Subcutaneous abdominal adipose tissue (tissue), 5 donors: Measurements from ENCODE around the gene CLEC4M.
A peak's percentile ranks its signal among the peaks of the same experiment; 100 is the strongest.

Experiments used
- H3K27ac ChIP-seq: one replicate; pipeline ENCODE4 v1.7.0; 2013; ENCODE audit warnings: low read depth, mild to moderate bottlenecking, inconsistent platforms, low read length, moderate library complexity
- H3K27me3 ChIP-seq, 5 donors: one replicate each; pipeline ENCODE4 v1.7.0; 2013; ENCODE audit warnings: low read length in 5 of 5, inconsistent platforms in 1 of 5; ENCODE audit not compliant: control insufficient read depth in 5 of 5, insufficient read depth in 4 of 5
- H3K36me3 ChIP-seq, 5 donors: one replicate each; pipeline ENCODE4 v1.7.0; 2013; ENCODE audit warnings: low read length in 5 of 5; ENCODE audit not compliant: control insufficient read depth in 5 of 5, insufficient read depth in 5 of 5
- H3K4me1 ChIP-seq, 5 donors: one replicate each; pipeline ENCODE4 v1.7.0; 2013; ENCODE audit warnings: low read length in 5 of 5, mild to moderate bottlenecking in 3 of 5, moderate library complexity in 1 of 5; ENCODE audit not compliant: control insufficient read depth in 5 of 5, insufficient read depth in 5 of 5
- H3K4me3 ChIP-seq, 5 donors: one replicate each; pipeline ENCODE4 v1.7.0; 2013; ENCODE audit warnings: low read length in 5 of 5, low read depth in 1 of 5
- H3K9ac ChIP-seq, 5 donors: one replicate each; pipeline ENCODE4 v1.7.0; 2013; ENCODE audit warnings: low read length in 5 of 5, mild to moderate bottlenecking in 4 of 5, moderate library complexity in 3 of 5
- H3K9me3 ChIP-seq, 5 donors: one replicate each; pipeline ENCODE4 v1.7.0; 2013; ENCODE audit warnings: low read length in 5 of 5; ENCODE audit not compliant: control insufficient read depth in 5 of 5
- donor health status: healthy.
- donor health status: healthy.
- donor health status: healthy.
- donor health status: healthy.
- donor health status: healthy.

CLEC4M gene

GRCh38 chr19:7781157-7781556 is 18.1 kb downstream of the CLEC4M start:
- Histone ChIP-seq H3K9me3 (peaks cover 0 to 7% (median 2%) of the 10 kb centered on the region in 5 donors), H3K27me3 (peaks cover 4 to 15% (median 11%) of the 10 kb centered on the region in 5 donors), H3K27ac (no peak overlapping the region), H3K4me3 (no peak overlapping the region), H3K36me3 (no peaks in the 10 kb centered on the region), H3K9ac (no peak overlapping the region), H3K4me1 (peaks cover 0 to 12% (median 0%) of the 10 kb centered on the region in 5 donors)

- H3K27me3 ChIP-seq = peaks cover 21 to 30% (median 25%) of the 10 kb centered on the region in 5 donors
- peaks cover 0 to 8% (median 1%) of the 10 kb centered on the region in 5 donors for H3K4me1 ChIP-seq
- H3K27ac ChIP-seq = no peak overlapping the region
- no peak overlapping the region for H3K9ac ChIP-seq
- no peak overlapping the region for H3K4me3 ChIP-seq
- peaks cover 0 to 7% (median 2%) of the 10 kb centered on the region in 5 donors for H3K9me3 ChIP-seq
- H3K36me3 ChIP-seq = no peaks in the 10 kb centered on the region
These were observed 21.0 kb downstream of the CLEC4M start for GRCh38 chr19:7783991-7784423.

- peaks cover 23 to 36% (median 26%) of the 10 kb centered on the region in 5 donors for H3K27me3 ChIP-seq
- peaks cover 0 to 7% (median 2%) of the 10 kb centered on the region in 5 donors for H3K9me3 ChIP-seq
- H3K4me1 ChIP-seq = peaks cover 0 to 13% (median 4%) of the 10 kb centered on the region in 5 donors
- no peak overlapping the region for H3K27ac ChIP-seq
- no peak overlapping the region for H3K9ac ChIP-seq
- H3K4me3 ChIP-seq = no peak overlapping the region
- H3K36me3 ChIP-seq = no peaks in the 10 kb centered on the region
These were observed 21.8 kb downstream of the CLEC4M start for GRCh38 chr19:7784856-7785255.

- peaks cover 0 to 4% (median 0%) of the 10 kb centered on the region in 5 donors for H3K36me3 ChIP-seq
- peaks cover 26 to 38% (median 32%) of the 10 kb centered on the region in 5 donors for H3K27me3 ChIP-seq
- H3K9ac ChIP-seq = no peak overlapping the region
- no peak overlapping the region for H3K27ac ChIP-seq
- peak overlapping the region in 4 of 5 donors; percentile 36 to 63 (median 42) for H3K4me3 ChIP-seq
- peaks cover 0 to 13% (median 4%) of the 10 kb centered on the region in 5 donors for H3K4me1 ChIP-seq
- H3K9me3 ChIP-seq = peaks cover 0 to 7% (median 2%) of the 10 kb centered on the region in 5 donors
These were observed 24.1 kb downstream of the CLEC4M start for GRCh38 chr19:7787141-7787540.

GRCh38 chr19:7787602-7788177 is 24.6 kb downstream of the CLEC4M start:
- Histone ChIP-seq H3K4me3 (peak overlapping the region; percentile 12 to 63 (median 37)), H3K9ac (no peak overlapping the region), H3K9me3 (peaks cover 0 to 7% (median 2%) of the 10 kb centered on the region in 5 donors), H3K4me1 (peaks cover 0 to 13% (median 4%) of the 10 kb centered on the region in 5 donors), H3K27me3 (peaks cover 26 to 38% (median 32%) of the 10 kb centered on the region in 5 donors), H3K27ac (no peak overlapping the region), H3K36me3 (peaks cover 0 to 4% (median 0%) of the 10 kb centered on the region in 5 donors)

- Histone ChIP-seq H3K27ac (no peak overlapping the region), H3K27me3 (peaks cover 26 to 38% (median 32%) of the 10 kb centered on the region in 5 donors), H3K9me3 (peaks cover 2 to 7% (median 3%) of the 10 kb centered on the region in 5 donors), H3K9ac (no peak overlapping the region), H3K36me3 (peaks cover 0 to 4% (median 0%) of the 10 kb centered on the region in 5 donors), H3K4me3 (peak overlapping the region in 4 of 5 donors; percentile 12 to 63 (median 42)), H3K4me1 (peaks cover 0 to 13% (median 4%) of the 10 kb centered on the region in 5 donors)
These were observed 25.3 kb downstream of the CLEC4M start for GRCh38 chr19:7788178-7788932.

- peaks cover 0 to 7% (median 2%) of the 10 kb centered on the region in 5 donors for H3K9me3 ChIP-seq
- peaks cover 0 to 4% (median 0%) of the 10 kb centered on the region in 5 donors for H3K36me3 ChIP-seq
- H3K4me3 ChIP-seq = peak overlapping the region in 2 of 5 donors; percentile 3 to 46
- H3K4me1 ChIP-seq = peaks cover 0 to 9% (median 0%) of the 10 kb centered on the region in 5 donors
- H3K9ac ChIP-seq = no peak overlapping the region
- H3K27me3 ChIP-seq = peaks cover 21 to 36% (median 28%) of the 10 kb centered on the region in 5 donors
- H3K27ac ChIP-seq = no peak overlapping the region
These were observed 25.9 kb downstream of the CLEC4M start for GRCh38 chr19:7788933-7789323.

GRCh38 chr19:7789447-7789846 is 26.4 kb downstream of the CLEC4M start:
- H3K27me3 ChIP-seq = peaks cover 21 to 32% (median 28%) of the 10 kb centered on the region in 5 donors
- peak overlapping the region in 1 of 5 donors; percentile 46 for H3K4me3 ChIP-seq
- H3K36me3 ChIP-seq = peaks cover 0 to 4% (median 0%) of the 10 kb centered on the region in 5 donors
- peaks cover 0 to 7% (median 0%) of the 10 kb centered on the region in 5 donors for H3K4me1 ChIP-seq
- H3K9me3 ChIP-seq = peaks cover 0 to 6% (median 2%) of the 10 kb centered on the region in 5 donors
- no peak overlapping the region for H3K27ac ChIP-seq
- no peak overlapping the region for H3K9ac ChIP-seq

- H3K9ac ChIP-seq = no peak overlapping the region
These were observed 27.4 kb downstream of the CLEC4M start for GRCh38 chr19:7790416-7790815.

More at GRCh38 chr19:7790416-7790815, 27.4 kb downstream of the CLEC4M start:
- Histone ChIP-seq H3K27me3 (peaks cover 21 to 32% (median 28%) of the 10 kb centered on the region in 5 donors), H3K27ac (no peak overlapping the region), H3K4me1 (peaks cover 0 to 7% (median 0%) of the 10 kb centered on the region in 5 donors), H3K9me3 (peaks cover 0 to 6% (median 0%) of the 10 kb centered on the region in 5 donors), H3K36me3 (peaks cover 0 to 4% (median 0%) of the 10 kb centered on the region in 5 donors), H3K4me3 (no peak overlapping the region)
